ENCODE data around the gene TMCC2.

The TMCC2 gene

GRCh38 chr1:205271277-205271676, 43.5 kb downstream of the TMCC2 start:
- no peak for DNase-seq (ENCODE audit: low spot score)
- Histone ChIP-seq H3K4me3 (no peak overlapping the region), H3K27ac (no peak overlapping the region)
- TF ChIP-seq CTCF (IDR thresholded peaks at IDR 0.05): no peak

GRCh38 chr1:205271745-205272144, 44.0 kb downstream of the TMCC2 start:
- Histone ChIP-seq H3K4me3 (no peak overlapping the region), H3K27ac (no peak overlapping the region)
- TF ChIP-seq CTCF (IDR thresholded peaks at IDR 0.05): no peak
- no peak for DNase-seq (ENCODE audit: low spot score)

- Histone ChIP-seq H3K4me3 (no peak overlapping the region), H3K27ac (no peak overlapping the region)
- TF ChIP-seq CTCF (IDR thresholded peaks at IDR 0.05): no peak
- no peak for DNase-seq (ENCODE audit: low spot score)
Measured at GRCh38 chr1:205272536-205272935, 44.8 kb downstream of the TMCC2 start.

GRCh38 chr1:205273551-205273982, 45.8 kb downstream of the TMCC2 start:
- peak; percentile 86 for DNase-seq (ENCODE audit: low spot score)
- TF ChIP-seq CTCF (IDR thresholded peaks at IDR 0.05): peak; percentile 95
- Histone ChIP-seq H3K4me3 (no peak overlapping the region), H3K27ac (no peak overlapping the region)

- H3K27ac ChIP-seq: no peak overlapping the region
- DNase-seq (ENCODE audit: low spot score): no peak
- TF ChIP-seq CTCF (IDR thresholded peaks at IDR 0.05): no peak
- H3K4me3 ChIP-seq: no peak overlapping the region
Measured at GRCh38 chr1:205274041-205274691, 46.4 kb downstream of the TMCC2 start.

GRCh38 chr1:205275133-205275532, 47.4 kb downstream of the TMCC2 start:
- no peak for TF ChIP-seq CTCF (IDR thresholded peaks at IDR 0.05)
- Histone ChIP-seq H3K27ac (no peak overlapping the region), H3K4me3 (no peak overlapping the region)
- no peak for DNase-seq (ENCODE audit: low spot score)

GRCh38 chr1:205275916-205276688, 48.4 kb downstream of the TMCC2 start:
- TF ChIP-seq CTCF (IDR thresholded peaks at IDR 0.05): no peak
- DNase-seq (ENCODE audit: low spot score): no peak
- H3K4me3 ChIP-seq: no peak overlapping the region
- H3K27ac ChIP-seq: no peak overlapping the region
